GM19193 (cell line): ENCODE data around the gene PRXL2A.

ENCODE experiments used
- POLR2A ChIP-seq: IDR thresholded peaks from 4 replicates; pipeline ENCODE4 v1.6.1; 2011; ENCODE audit not compliant: insufficient read depth, insufficient read length; ENCODE audit errors: extremely low read depth

PRXL2A gene

GRCh38 chr10:80405626-80406025 lies 2.7 kb upstream of the PRXL2A start:
- no peak for TF ChIP-seq POLR2A

GRCh38 chr10:80406204-80406603 lies 2.1 kb upstream of the PRXL2A start:
- TF ChIP-seq POLR2A, result no peak

- TF ChIP-seq POLR2A, result no peak
These were observed 524 bp upstream of the PRXL2A start for GRCh38 chr10:80407812-80408241.

- no peak for TF ChIP-seq POLR2A
These were observed 770 bp downstream of the PRXL2A start for GRCh38 chr10:80409121-80409520.

GRCh38 chr10:80410122-80410521 lies 1.8 kb downstream of the PRXL2A start:
- TF ChIP-seq POLR2A, result no peak

- TF ChIP-seq POLR2A, result no peak
These were observed 2.3 kb downstream of the PRXL2A start for GRCh38 chr10:80410578-80411145.

GRCh38 chr10:80411267-80411668 lies 2.9 kb downstream of the PRXL2A start:
- TF ChIP-seq POLR2A, result no peak

GRCh38 chr10:80411681-80412220 lies 3.4 kb downstream of the PRXL2A start:
- no peak for TF ChIP-seq POLR2A

- no peak for TF ChIP-seq POLR2A
These were observed 4.1 kb downstream of the PRXL2A start for GRCh38 chr10:80412486-80412885.

GRCh38 chr10:80413271-80413996 lies 5.1 kb downstream of the PRXL2A start:
- no peak for TF ChIP-seq POLR2A

- TF ChIP-seq POLR2A, result no peak
These were observed 6.0 kb downstream of the PRXL2A start for GRCh38 chr10:80414142-80414895.

GRCh38 chr10:80415734-80416478 lies 7.6 kb downstream of the PRXL2A start:
- no peak for TF ChIP-seq POLR2A

GRCh38 chr10:80416479-80417098 lies 8.2 kb downstream of the PRXL2A start:
- no peak for TF ChIP-seq POLR2A

GRCh38 chr10:80421050-80421706 lies 12.8 kb downstream of the PRXL2A start:
- no peak for TF ChIP-seq POLR2A
